K562 (cell line): ENCODE measurements around the gene GNG7. TPM values are rescaled to one million over a fixed set of nuclear protein-coding genes. Genes with fewer than 3 reads are reported as not detected.

Source experiments
- ATAC-seq: fragments of 200-7000 bp; cut with Tn5 transposase; 3 replicates; pipeline ENCODE4 v1.9.1; 2020; ENCODE audit warnings: moderate library complexity
- BruUV-seq: library from RNA; stranded (reverse); fragments of 400-500 nt; replicated peaks from 2 replicates; lab custom pipeline; 2021; lab: Mats Ljungman, UMichigan
- CTCF ChIA-PET: fragments of 300-600 bp; formaldehyde crosslinking; extraction: SDS; loops from one replicate; lab custom pipeline; 2021; ENCODE audit warnings: low intra/inter-chr PET ratio; lab: Yijun Ruan, JAX
- POLR2A ChIA-PET: fragments of 300-600, 350-650 bp; sonication (Branson Sonifier 250); formaldehyde crosslinking; extraction: SDS; loops from one replicate; lab custom pipeline; 2021; ENCODE audit warnings: antibody characterized with exemption, inconsistent platforms; lab: Yijun Ruan, JAX
- DNase-seq, 4 experiments: peaks; one replicate each; pipeline versions ENCODE4 v3.0.0 to v3.0.0-alpha.2; 2011 to 2018; ENCODE audit warnings: low spot score in 3 of 4, mixed read lengths in 3 of 4; ENCODE audit errors: extremely low read depth in 1 of 4
- FAIRE-seq: peaks from 2 replicates; lab custom pipeline; 2011; peaks lifted over from hg19 to GRCh38; lab: Jason Lieb, UNC
- H2AFZ ChIP-seq: 2 replicates; pipeline ENCODE4 v1.6.0; 2011; ENCODE audit warnings: low read depth, low read length, control low read depth, inconsistent platforms
- H3K27ac ChIP-seq: fragments of 200-600 bp; 3 replicates; pipeline ENCODE4 v1.8.0; 2011; ENCODE audit warnings: low read depth, mild to moderate bottlenecking, control low read depth, inconsistent platforms, low read length, moderate library complexity, mixed read lengths; ENCODE audit errors: extremely low read depth
- H3K27me3 ChIP-seq, 2 experiments: fragments of 300-600 bp in 1 of 2; 2 replicates in 1 of 2; 3 replicates in 1 of 2; pipeline versions ENCODE4 v1.6.0 to v1.8.0; 2011; ENCODE audit warnings: inconsistent platforms in 2 of 2, low read length in 2 of 2, mild to moderate bottlenecking in 1 of 2, mixed read lengths in 1 of 2, moderate library complexity in 1 of 2; ENCODE audit not compliant: control insufficient read depth in 2 of 2, insufficient read depth in 2 of 2
- H3K36me3 ChIP-seq: fragments of 300-600 bp; 3 replicates; pipeline ENCODE4 v1.8.0; 2011; ENCODE audit warnings: mild to moderate bottlenecking, low read length, inconsistent platforms; ENCODE audit not compliant: control insufficient read depth, insufficient read depth
- H3K4me1 ChIP-seq, 2 experiments: fragments of 200-600 bp in 1 of 2; replicated peaks in 1 of 2; 2 replicates in 1 of 2; 3 replicates in 1 of 2; pipeline versions ENCODE4 v1.5.1 to v1.8.0; 2011; ENCODE audit warnings: inconsistent platforms in 2 of 2, low read length in 2 of 2, mild to moderate bottlenecking in 1 of 2, mixed read lengths in 1 of 2, moderate library complexity in 1 of 2; ENCODE audit not compliant: control insufficient read depth in 2 of 2, insufficient read depth in 2 of 2
- H3K4me2 ChIP-seq: 2 replicates; pipeline ENCODE4 v1.6.1; 2011; ENCODE audit warnings: low read length, control low read depth, inconsistent platforms, mixed read lengths; ENCODE audit not compliant: insufficient read depth
- H3K4me3 ChIP-seq: fragments of 200-600 bp; sonication (generic), shearing (Covaris generic); 2 replicates; pipeline ENCODE4 v1.5.1; 2016; ENCODE audit warnings: control low read depth, inconsistent platforms
- H3K79me2 ChIP-seq: fragments of 200-600 bp; 3 replicates; pipeline ENCODE4 v1.8.0; 2011; ENCODE audit warnings: low read length, inconsistent platforms; ENCODE audit not compliant: control insufficient read depth, insufficient read depth
- H3K9ac ChIP-seq, 2 experiments: 2 replicates each; pipeline versions ENCODE4 v1.6.0 to v1.6.1; 2011; ENCODE audit warnings: low read depth in 2 of 2, low read length in 2 of 2, control low read depth in 1 of 2, inconsistent platforms in 1 of 2, mild to moderate bottlenecking in 1 of 2, mixed read lengths in 1 of 2; ENCODE audit not compliant: insufficient read depth in 1 of 2
- H3K9me1 ChIP-seq: one replicate; pipeline ENCODE4 v1.6.0; 2011; ENCODE audit warnings: inconsistent platforms, mild to moderate bottlenecking, low read length, moderate library complexity; ENCODE audit not compliant: control insufficient read depth, insufficient read depth
- H3K9me3 ChIP-seq: replicated peaks from 2 replicates; pipeline ENCODE4 v1.5.1; 2011; ENCODE audit warnings: low read depth, low read length, inconsistent platforms; ENCODE audit not compliant: control insufficient read depth, insufficient read depth
- H4K20me1 ChIP-seq: replicated peaks from 2 replicates; pipeline ENCODE4 v1.6.1; 2011; ENCODE audit warnings: low read length, inconsistent platforms, mixed read lengths; ENCODE audit not compliant: control insufficient read depth, insufficient read depth
- FOSL1 ChIP-seq: fragments of 200-800 bp; sonication (Bioruptor generic); conservative IDR thresholded peaks from 2 replicates; pipeline ENCODE4 v1.6.1; 2016; ENCODE audit warnings: missing genetic modification characterization, missing compliant biosample characterization
- ILF3 ChIP-seq: fragments of 450-650 bp; IDR thresholded peaks from 2 replicates; pipeline ENCODE4 v1.6.1; 2018; ENCODE audit warnings: antibody characterized with exemption, mild to moderate bottlenecking, moderate library complexity, borderline replicate concordance
- NR2C1 ChIP-seq, 2 experiments: fragments of 450-650 bp; IDR thresholded peaks; 2 replicates each; pipeline ENCODE4 v1.6.1; 2017; ENCODE audit warnings: mild to moderate bottlenecking in 2 of 2, antibody characterized with exemption in 1 of 2, inconsistent platforms in 1 of 2, missing compliant biosample characterization in 1 of 2, missing genetic modification characterization in 1 of 2
- RBM17 ChIP-seq: fragments of 200-400 bp; formaldehyde crosslinking; IDR thresholded peaks from 2 replicates; pipeline ENCODE4 v1.6.1; 2017; ENCODE audit warnings: low read depth, mild to moderate bottlenecking, low read length, borderline replicate concordance
- SRSF1 ChIP-seq: fragments of 200-400 bp; formaldehyde crosslinking; IDR thresholded peaks from 2 replicates; pipeline ENCODE4 v1.6.1; 2017; ENCODE audit warnings: mild to moderate bottlenecking, low read depth, low read length, moderate library complexity
- ZNF79 ChIP-seq: fragments of 250-450 bp; sonication (Bioruptor Pico); IDR thresholded peaks from 2 replicates; pipeline ENCODE4 v1.4.0; 2020; ENCODE audit warnings: low read depth, mild to moderate bottlenecking, moderate library complexity
- ZZZ3 ChIP-seq: fragments of 450-650 bp; IDR thresholded peaks from 2 replicates; pipeline ENCODE4 v1.6.1; 2016; ENCODE audit warnings: antibody characterized with exemption, mild to moderate bottlenecking, moderate library complexity
- WGBS: fragments of 100-300 bp; shearing (Covaris generic); methylation state at CpG from one replicate; pipeline ENCODE4 v1.1.6; 2016; ENCODE audit warnings: low coverage, mixed read lengths; ENCODE audit not compliant: insufficient coverage; ENCODE audit errors: missing lambda C conversion rate; 5-methylcytosine and 5-hydroxymethylcytosine counted together
- in situ Hi-C: fragments of 300-500 bp; cut with MboI; formaldehyde crosslinking; loops from 4 replicates; pipeline ENCODE4 v1.15.0; 2018; ENCODE audit warnings: inconsistent platforms, mixed read lengths
- intact Hi-C: fragments of 100-400 bp; cut with micrococcal nuclease; formaldehyde crosslinking; loops from 2 replicates; pipeline ENCODE4 v1.14.2; 2022
- polyA plus RNA-seq, 8 experiments: library from polyadenylated mRNA; depleted of rRNA in 4 of 8; stranded (reverse) in 5 of 8; unstranded in 3 of 8; fragments of >200 nt; fragmentation: Nextera tagmentation in 2 of 8; fragmentation: Illumina TruSeq in 1 of 8; extraction: Ambion mirVana in 2 of 8; extraction: Trizol in 1 of 8; gene quantifications; 2 replicates each; pipeline versions ENCODE4 v1.2.1 to v1.2.3, GENCODE V29; 2011 to 2014; ENCODE audit warnings: inconsistent platforms in 1 of 8, missing spikeins in 1 of 8
- total RNA-seq, 7 experiments: library from RNA; depleted of rRNA in 6 of 7; stranded (reverse); fragments of >200 nt in 6 of 7; fragmentation: Illumina TruSeq in 2 of 7; extraction: Trizol in 2 of 7; gene quantifications; 2 replicates each; pipeline versions ENCODE4 v1.2.1 to v1.2.3, GENCODE V29; 2011 to 2021; ENCODE audit warnings: low replicate concordance in 1 of 7
- TF ChIP-seq, protein P1 (sequence below): fragments of 250-450 bp; sonication (Bioruptor Pico); IDR thresholded peaks from 2 replicates; pipeline ENCODE4 v1.5.0; 2022; ENCODE audit warnings: mild to moderate bottlenecking

GNG7 gene
- total and polyA plus RNA-seq, 9 of the 15 experiments (the other 6 are each of a cell fraction or from before 2014, with no cell fraction given), result 0.01 to 0.20 (median 0.06) TPM; not detected in 1

DNA sequence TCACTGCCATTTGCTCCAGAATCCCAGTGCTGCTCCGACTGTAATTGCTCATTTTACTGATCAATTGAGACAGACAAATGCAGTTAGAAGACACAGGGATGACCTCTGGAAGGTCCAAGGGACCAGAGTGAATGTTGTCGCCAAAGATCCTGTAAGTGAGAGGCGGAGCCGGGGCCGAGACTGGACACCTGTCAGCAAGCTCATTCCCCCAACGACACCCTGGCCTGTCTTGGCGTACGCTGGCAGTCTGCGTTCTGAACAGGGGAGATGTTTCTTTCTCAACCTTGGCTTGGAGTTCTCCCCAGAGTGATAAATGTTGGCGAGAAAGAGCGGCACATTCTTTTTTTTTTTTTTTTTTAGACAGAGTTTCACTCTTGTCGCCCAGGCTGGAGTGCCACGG lies 202.3 kb downstream of the GNG7 start:
- no peak overlapping the region for H3K4me3 ChIP-seq
- no peak for DNase-seq
- H2AFZ ChIP-seq, result no peak overlapping the region
- H3K9me3 ChIP-seq, result no peaks in the 10 kb centered on the region
- H3K9me1 ChIP-seq, result no peaks in the 10 kb centered on the region
- H4K20me1 ChIP-seq, result no peaks in the 10 kb centered on the region
- in situ Hi-C loops, result no loop called here
- no peak overlapping the region for H3K27ac ChIP-seq
- H3K27me3 ChIP-seq, result peaks cover 10 to 32% of the 10 kb centered on the region in 2 experiments
- intact Hi-C loops, result no loop called here
- ChIA-PET POLR2A (interaction anchor here (1.7 kb wide), 1 partner anchor 24 kb away, joined by 17 read pairs; the partner anchor contains the start of gene GADD45B), CTCF (no interaction called here)
- TF ChIP-seq ZZZ3, result no peak
- TF ChIP-seq, protein P1, sequence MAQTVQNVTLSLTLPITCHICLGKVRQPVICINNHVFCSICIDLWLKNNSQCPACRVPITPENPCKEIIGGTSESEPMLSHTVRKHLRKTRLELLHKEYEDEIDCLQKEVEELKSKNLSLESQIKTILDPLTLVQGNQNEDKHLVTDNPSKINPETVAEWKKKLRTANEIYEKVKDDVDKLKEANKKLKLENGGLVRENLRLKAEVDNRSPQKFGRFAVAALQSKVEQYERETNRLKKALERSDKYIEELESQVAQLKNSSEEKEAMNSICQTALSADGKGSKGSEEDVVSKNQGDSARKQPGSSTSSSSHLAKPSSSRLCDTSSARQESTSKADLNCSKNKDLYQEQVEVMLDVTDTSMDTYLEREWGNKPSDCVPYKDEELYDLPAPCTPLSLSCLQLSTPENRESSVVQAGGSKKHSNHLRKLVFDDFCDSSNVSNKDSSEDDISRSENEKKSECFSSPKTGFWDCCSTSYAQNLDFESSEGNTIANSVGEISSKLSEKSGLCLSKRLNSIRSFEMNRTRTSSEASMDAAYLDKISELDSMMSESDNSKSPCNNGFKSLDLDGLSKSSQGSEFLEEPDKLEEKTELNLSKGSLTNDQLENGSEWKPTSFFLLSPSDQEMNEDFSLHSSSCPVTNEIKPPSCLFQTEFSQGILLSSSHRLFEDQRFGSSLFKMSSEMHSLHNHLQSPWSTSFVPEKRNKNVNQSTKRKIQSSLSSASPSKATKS (CRISPR knock-in tag), result no peak
- no peak for TF ChIP-seq NR2C1 (IDR thresholded peaks at IDR 0.05)
- no peak for TF ChIP-seq NR2C1 (tag; IDR thresholded peaks at IDR 0.05)
- TF ChIP-seq SRSF1, result no peak
- no peak for TF ChIP-seq FOSL1 (tag)
- no peak for TF ChIP-seq ZNF79
- TF ChIP-seq RBM17, result no peak
- no peak for TF ChIP-seq ILF3
- no peak for ATAC-seq
- H3K9ac ChIP-seq, result no peak overlapping the region
- H3K36me3 ChIP-seq, result no peaks in the 10 kb centered on the region
- no TSS peak for BruUV-seq
- H3K4me2 ChIP-seq, result no peak overlapping the region
- WGBS, result 23% methylated on average over 9 of the region's 13 CpGs
- no peak for FAIRE-seq
- peaks cover 4 to 16% of the 10 kb centered on the region in 2 experiments; a peak in 4 of 5 replicates for H3K4me1 ChIP-seq
- H3K79me2 ChIP-seq, result no peaks in the 10 kb centered on the region
